Activated T-cell treated with anti-CD3 and anti-CD28 coated beads, Interleukin-2, amount 50 U/mL, for 4 hours (primary cell): ENCODE results near the gene ZBTB7A. TPM values are rescaled to one million over a fixed set of nuclear protein-coding genes. Genes with fewer than 3 reads are reported as not detected.

Experiments
- ATAC-seq, 2 donors: fragments of 200-7000 bp; cut with Tn5 transposase; one replicate each; pipeline ENCODE4 v1.10.0; 2021
- DNase-seq: peaks from one replicate; pipeline ENCODE4 v3.0.0-alpha.2; 2020
- H3K27me3 Mint-ChIP-seq: one replicate; pipeline ENCODE4 v1.8.0; 2021; ENCODE audit warnings: low read depth, mixed read lengths
- H3K36me3 Mint-ChIP-seq: one replicate; pipeline ENCODE4 v1.8.0; 2022; ENCODE audit warnings: mixed read lengths; ENCODE audit not compliant: insufficient read depth
- H3K4me1 Mint-ChIP-seq: one replicate; pipeline ENCODE4 v1.8.0; 2021; ENCODE audit warnings: low read depth, mixed read lengths
- H3K4me3 Mint-ChIP-seq: one replicate; pipeline ENCODE4 v1.8.0; 2021; ENCODE audit warnings: mild to moderate bottlenecking, moderate library complexity, mixed read lengths
- H3K9me3 Mint-ChIP-seq: one replicate; pipeline ENCODE4 v1.8.0; 2021; ENCODE audit warnings: mixed read lengths
- total RNA-seq, 3 donors: library from RNA; stranded (reverse); gene quantifications; one replicate each; pipeline ENCODE4 v1.2.1, GENCODE V29; 2021

The ZBTB7A gene
- total RNA-seq, 3 donors from 2014 or later = 46.6 to 49.6 (median 47.4) TPM

GRCh38 chr19:4068047-4068966 lies 1.6 kb upstream of the ZBTB7A start:
- DNase-seq (no peak), ATAC-seq (no peak)
- no peaks in the 10 kb centered on the region for H3K27me3 Mint-ChIP-seq
- no peaks in the 10 kb centered on the region for H3K9me3 Mint-ChIP-seq
- peak overlapping the region; percentile 78 for H3K4me3 Mint-ChIP-seq
- H3K4me1 Mint-ChIP-seq = peaks cover 25% of the 10 kb centered on the region
- H3K36me3 Mint-ChIP-seq = peaks cover 3% of the 10 kb centered on the region

DNA sequence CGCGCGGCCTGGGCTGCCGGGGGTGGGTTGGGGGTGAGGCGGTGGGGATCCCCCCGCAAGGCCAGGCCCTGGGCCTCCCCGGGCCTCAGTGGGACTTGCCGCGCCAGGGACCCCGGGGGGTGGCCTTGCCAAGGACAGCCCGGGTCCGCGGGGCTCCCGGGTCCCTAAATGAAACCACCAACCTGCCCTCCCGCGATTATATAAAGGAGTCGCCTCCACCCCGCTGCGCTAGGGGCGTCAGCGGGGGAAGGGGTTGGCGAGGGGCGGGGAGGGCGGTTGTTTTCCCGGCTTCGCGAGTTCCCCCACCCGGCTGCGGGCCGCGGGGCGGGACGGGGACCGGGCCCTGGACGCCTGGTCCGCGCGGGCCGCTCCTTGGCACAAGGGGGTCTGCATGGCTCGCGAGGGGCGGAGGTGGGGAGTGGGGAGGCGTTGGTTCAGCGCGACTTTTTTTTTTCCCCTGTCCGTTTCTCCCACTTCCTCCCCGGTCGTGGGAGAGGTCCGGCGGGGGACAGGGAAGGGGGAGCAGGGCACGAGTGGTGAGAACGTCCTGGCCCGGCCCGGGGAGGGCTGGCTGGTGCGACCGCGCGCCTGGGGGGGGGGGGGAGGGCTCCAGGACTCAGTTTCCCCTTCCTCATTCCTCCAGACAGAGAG lies 822 bp upstream of the ZBTB7A start:
- DNase-seq (no peak), ATAC-seq (no peak)
- peaks cover 32% of the 10 kb centered on the region for H3K4me1 Mint-ChIP-seq
- H3K27me3 Mint-ChIP-seq = no peaks in the 10 kb centered on the region
- H3K9me3 Mint-ChIP-seq = no peaks in the 10 kb centered on the region
- peak overlapping the region; percentile 78 for H3K4me3 Mint-ChIP-seq
- peaks cover 3% of the 10 kb centered on the region for H3K36me3 Mint-ChIP-seq

DNA sequence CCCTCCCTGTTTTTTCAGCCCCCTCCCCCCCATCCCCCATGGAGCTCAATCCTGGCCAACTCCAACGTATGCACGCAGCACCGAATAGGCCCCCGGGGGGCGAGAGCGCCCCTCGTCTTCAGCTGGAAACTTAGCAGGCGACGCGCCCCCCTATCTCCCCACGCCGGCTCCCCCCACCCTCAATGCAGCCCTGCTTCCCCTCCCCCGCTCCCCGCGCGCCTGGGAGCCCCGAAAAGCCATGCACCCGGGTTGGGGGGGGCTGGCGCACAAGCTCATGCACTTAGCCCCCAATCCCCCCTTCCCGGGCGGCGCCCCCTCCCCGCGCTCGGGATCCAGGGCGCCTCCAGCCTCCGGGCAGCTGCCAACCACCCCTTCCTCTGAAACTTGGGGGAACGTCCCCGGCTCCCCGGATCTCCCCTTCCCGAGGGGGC lies 508 bp downstream of the ZBTB7A start:
- no peak for ATAC-seq
- Mint-ChIP-seq H3K4me1 (peaks cover 38% of the 10 kb centered on the region), H3K4me3 (peak overlapping the region; percentile 63), H3K27me3 (no peaks in the 10 kb centered on the region), H3K36me3 (peaks cover 3% of the 10 kb centered on the region), H3K9me3 (no peaks in the 10 kb centered on the region)
- DNase-seq = peak; percentile 61

DNA sequence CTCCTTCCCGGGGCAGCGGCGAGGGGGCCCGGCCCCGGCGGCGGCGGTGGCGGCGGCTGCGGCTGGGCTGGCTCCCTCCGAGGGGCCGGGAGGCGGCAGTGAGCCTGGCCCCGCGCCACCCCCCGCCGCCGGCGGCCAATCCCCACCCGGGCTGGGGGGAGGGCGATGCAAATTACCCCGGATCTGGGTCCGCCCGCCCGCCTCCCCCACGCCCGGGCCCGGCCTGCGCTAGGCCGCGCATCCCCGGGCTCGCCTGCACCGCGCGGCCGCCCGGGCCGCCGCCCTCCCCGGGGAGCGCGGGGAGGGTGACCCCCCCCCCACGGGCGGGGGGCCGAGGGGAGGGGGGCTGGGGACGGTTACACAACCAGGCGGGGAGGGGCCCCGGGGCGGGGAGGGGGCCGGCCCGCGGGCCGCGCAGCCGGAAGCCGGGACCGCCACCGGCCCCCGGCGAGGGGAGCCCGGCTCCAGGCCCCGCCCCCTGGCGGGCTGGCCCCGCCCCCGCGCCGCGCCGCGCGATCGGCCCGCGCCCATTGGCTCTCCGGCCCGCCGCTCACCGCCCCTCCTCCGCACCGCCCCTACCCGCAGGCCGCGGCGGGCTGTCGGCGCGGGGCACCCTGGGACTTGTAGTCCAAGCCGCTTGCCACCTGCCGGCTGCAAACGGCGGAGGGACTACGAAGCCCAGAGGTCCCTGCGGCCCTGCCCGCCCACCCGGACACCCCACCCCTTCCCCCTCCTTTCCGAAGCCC lies 1.1 kb downstream of the ZBTB7A start:
- Mint-ChIP-seq H3K4me3 (peak overlapping the region; percentile 63), H3K4me1 (peaks cover 41% of the 10 kb centered on the region), H3K27me3 (no peaks in the 10 kb centered on the region), H3K36me3 (peaks cover 3% of the 10 kb centered on the region), H3K9me3 (no peaks in the 10 kb centered on the region)
- peak; percentile 96 for DNase-seq
- ATAC-seq = peak; percentile 76 to 81

DNA sequence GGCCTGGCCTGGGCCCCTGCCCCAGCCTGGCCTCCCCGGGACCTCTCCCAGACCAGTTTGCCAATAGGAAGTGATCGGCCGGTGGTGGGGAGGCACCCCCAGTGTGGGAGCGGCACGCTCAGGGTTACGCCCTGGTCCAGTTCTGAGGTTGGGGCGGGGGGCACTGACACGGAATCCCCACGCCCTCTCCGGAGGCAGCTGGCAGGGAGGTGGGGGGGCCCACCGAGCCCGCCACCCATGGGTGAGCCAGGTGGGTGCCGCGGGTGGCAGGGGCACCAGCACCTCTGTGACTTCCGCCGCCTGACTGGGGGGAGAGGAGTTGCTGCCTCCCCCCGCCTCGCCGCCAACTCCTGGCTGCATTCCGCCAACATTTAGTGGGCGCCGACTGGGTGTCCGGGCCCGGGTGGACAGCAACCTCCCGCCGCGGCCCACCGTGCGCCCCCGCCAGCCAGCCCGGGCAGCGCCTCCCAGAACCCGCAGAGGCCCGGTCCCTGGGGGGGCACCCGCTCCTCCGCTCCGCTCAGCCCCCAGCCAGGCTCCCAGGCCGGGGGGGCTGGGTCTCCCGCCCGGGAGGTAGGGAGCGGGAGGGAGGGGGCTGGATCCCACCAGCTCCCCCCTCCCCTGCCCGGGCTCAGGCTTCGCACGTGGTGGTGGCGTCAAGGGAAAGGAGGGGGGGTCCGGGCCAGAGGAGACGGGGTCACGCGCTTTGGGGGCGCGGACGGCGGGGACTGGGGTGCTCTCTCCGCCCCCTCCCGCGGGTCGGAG lies 2.0 kb downstream of the ZBTB7A start:
- peaks cover 43% of the 10 kb centered on the region for H3K4me1 Mint-ChIP-seq
- ATAC-seq = peak; percentile 1 to 3
- no peaks in the 10 kb centered on the region for H3K9me3 Mint-ChIP-seq
- no peak for DNase-seq
- H3K27me3 Mint-ChIP-seq = no peaks in the 10 kb centered on the region
- peak overlapping the region; percentile 89 for H3K4me3 Mint-ChIP-seq
- H3K36me3 Mint-ChIP-seq = peaks cover 3% of the 10 kb centered on the region

DNA sequence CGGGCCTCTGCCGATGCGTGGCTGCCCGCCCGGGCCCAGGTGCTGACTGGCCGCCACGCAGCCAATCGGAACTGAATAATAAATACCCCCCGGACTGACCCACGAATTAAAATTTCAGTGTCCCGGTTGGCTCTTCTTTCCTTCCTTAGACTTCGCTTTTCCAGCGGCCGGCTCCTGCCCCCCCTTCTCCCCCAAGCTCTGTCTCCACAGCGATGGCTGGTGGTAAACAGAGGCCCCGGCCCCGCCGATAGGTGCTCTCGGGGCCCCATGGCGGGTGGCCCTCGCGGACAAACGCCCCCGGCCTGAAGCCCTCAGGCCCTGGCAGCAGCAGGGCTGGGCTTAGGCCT lies 2.6 kb downstream of the ZBTB7A start:
- H3K4me1 Mint-ChIP-seq = peaks cover 40% of the 10 kb centered on the region

GRCh38 chr19:4063369-4064148 lies 3.1 kb downstream of the ZBTB7A start:
- Mint-ChIP-seq H3K4me1 (peaks cover 36% of the 10 kb centered on the region), H3K36me3 (peaks cover 3% of the 10 kb centered on the region), H3K9me3 (no peaks in the 10 kb centered on the region), H3K4me3 (peak overlapping the region; percentile 89), H3K27me3 (no peaks in the 10 kb centered on the region)
- DNase-seq (no peak), ATAC-seq (no peak)

More for the DNA sequence above, 2.6 kb downstream of the ZBTB7A start:
- no peak for ATAC-seq
- H3K4me3 Mint-ChIP-seq = peak overlapping the region; percentile 89
- DNase-seq = no peak
- no peaks in the 10 kb centered on the region for H3K9me3 Mint-ChIP-seq
- no peaks in the 10 kb centered on the region for H3K27me3 Mint-ChIP-seq
- H3K36me3 Mint-ChIP-seq = peaks cover 3% of the 10 kb centered on the region

GRCh38 chr19:4062419-4063368 lies 4.0 kb downstream of the ZBTB7A start:
- Mint-ChIP-seq H3K36me3 (peaks cover 3% of the 10 kb centered on the region), H3K27me3 (no peaks in the 10 kb centered on the region), H3K4me3 (peak overlapping the region; percentile 89), H3K4me1 (peaks cover 34% of the 10 kb centered on the region), H3K9me3 (no peaks in the 10 kb centered on the region)
- ATAC-seq (no peak), DNase-seq (no peak)

DNA sequence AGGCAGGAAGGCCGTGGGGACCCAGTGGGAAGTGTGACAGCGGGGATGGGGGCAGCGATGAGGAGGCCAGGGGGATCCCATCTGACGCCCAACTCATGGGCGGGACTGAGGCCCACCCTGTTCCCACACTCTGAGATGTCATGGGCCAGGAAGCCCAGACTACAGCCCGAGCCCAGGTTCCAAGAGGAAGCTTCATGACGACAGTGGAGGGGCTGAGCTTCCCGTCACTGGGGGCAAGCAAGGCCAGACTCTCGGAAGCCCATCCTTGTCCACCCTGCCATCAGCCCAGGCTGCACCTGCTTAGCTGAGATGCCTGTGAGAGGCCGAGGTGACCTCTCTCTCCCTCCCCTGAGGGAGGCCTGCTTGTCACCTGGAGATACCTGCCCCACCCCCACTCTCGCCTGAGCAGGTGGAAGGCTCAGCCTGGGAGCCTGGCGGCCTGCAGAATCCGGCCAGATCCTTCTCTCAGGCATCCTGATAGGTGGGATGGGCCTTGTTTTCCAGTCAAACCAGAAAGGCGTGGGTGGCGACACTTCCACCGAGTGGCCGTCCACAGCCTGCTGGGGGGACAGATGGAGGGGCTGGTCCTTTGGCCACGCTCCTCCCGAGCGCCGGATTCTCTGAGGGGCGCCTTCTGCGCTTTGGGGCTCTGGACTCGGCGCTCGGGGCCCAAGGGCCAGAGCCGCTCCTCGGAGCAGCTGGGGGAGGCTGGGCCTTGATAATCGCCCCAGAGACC lies 4.8 kb downstream of the ZBTB7A start:
- DNase-seq = no peak
- Mint-ChIP-seq H3K36me3 (peaks cover 3% of the 10 kb centered on the region), H3K9me3 (no peaks in the 10 kb centered on the region), H3K4me1 (peaks cover 38% of the 10 kb centered on the region), H3K27me3 (no peaks in the 10 kb centered on the region), H3K4me3 (no peak overlapping the region)
- ATAC-seq = no peak

DNA sequence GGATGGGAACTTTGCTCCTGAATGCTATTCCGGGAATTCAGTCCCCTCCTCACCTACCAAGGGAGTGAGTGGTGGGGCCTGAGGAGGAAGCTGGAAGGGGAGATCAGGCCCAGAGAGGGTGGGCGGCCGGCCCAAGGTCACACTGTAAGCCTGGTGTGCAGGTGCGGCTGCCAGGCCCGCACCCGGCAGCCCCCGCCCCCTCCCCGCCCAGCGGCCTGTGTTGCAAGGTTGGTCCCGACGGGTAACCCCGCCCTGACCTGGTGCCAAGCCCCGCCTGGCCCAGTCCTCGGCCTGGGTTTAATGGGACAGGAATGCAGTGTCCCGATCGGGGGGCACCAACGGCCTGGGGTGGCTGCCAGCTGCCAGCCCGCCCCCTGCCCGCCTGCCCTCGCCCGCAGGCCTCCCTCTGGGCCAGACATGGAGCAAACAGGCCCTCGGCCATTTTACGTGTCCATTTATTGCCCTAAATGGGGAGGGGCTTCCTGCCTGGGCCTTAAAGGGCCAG lies 5.5 kb downstream of the ZBTB7A start:
- Mint-ChIP-seq H3K9me3 (no peaks in the 10 kb centered on the region), H3K4me3 (peak overlapping the region; percentile 67), H3K27me3 (no peaks in the 10 kb centered on the region), H3K4me1 (peaks cover 38% of the 10 kb centered on the region), H3K36me3 (peaks cover 3% of the 10 kb centered on the region)
- no peak for DNase-seq
- no peak for ATAC-seq

GRCh38 chr19:4060621-4061177 lies 6.0 kb downstream of the ZBTB7A start:
- ATAC-seq (no peak), DNase-seq (no peak)
- Mint-ChIP-seq H3K27me3 (no peaks in the 10 kb centered on the region), H3K9me3 (no peaks in the 10 kb centered on the region), H3K36me3 (peaks cover 6% of the 10 kb centered on the region), H3K4me3 (peak overlapping the region; percentile 67), H3K4me1 (peaks cover 42% of the 10 kb centered on the region)
